ENCODE data around the gene SEMA3D. TPM values are rescaled to one million over a fixed set of nuclear protein-coding genes. Genes with fewer than 3 reads are reported as not detected.

Gene SEMA3D
- total and polyA plus RNA-seq, 2 of the 13 experiments (the other 11 are each of a cell fraction or from before 2014, with no cell fraction given): 0.07 TPM; not detected in 1

- H3K4me2 ChIP-seq (ENCODE audit: low read depth, low read length): no peak overlapping the region
- intact Hi-C loops (cut with micrococcal nuclease; ENCODE audit: unreplicated experiment): no loop called here
- no peak overlapping the region for H3K27ac ChIP-seq (ENCODE audit: extremely low read length, insufficient read depth, low read length)
- H3K79me2 ChIP-seq (ENCODE audit: insufficient read depth, low read length): no peaks in the 10 kb centered on the region
- ATAC-seq (no peak), FAIRE-seq (no peak), DNase-seq (ENCODE audit: low spot score) (no peak)
- no peaks in the 10 kb centered on the region for H3K36me3 ChIP-seq (replicated peaks in 1 of 2; ENCODE audit: control insufficient read depth in 1 of 2, insufficient read depth in 2 of 2, low read length in 2 of 2)
- no peaks in the 10 kb centered on the region for H3K9me3 ChIP-seq (ENCODE audit: low read length)
- H3K4me1 ChIP-seq (ENCODE audit: insufficient read depth, low read length): no peaks in the 10 kb centered on the region
- in situ Hi-C loops (cut with HindIII; ENCODE audit: extremely low pct_ligation_motif_present, low pct_unique_long_range_greater_than_20kb): no loop called here
- ChIA-PET POLR2A (no interaction called here), CTCF (ENCODE audit: low intra/inter-chr PET ratio, low total read pairs) (no interaction called here)
- H2AFZ ChIP-seq (ENCODE audit: low read length): no peak overlapping the region
- H4K20me1 ChIP-seq (ENCODE audit: insufficient read depth, low read length): no peaks in the 10 kb centered on the region
- whole genome bisulfite sequencing (ENCODE audit: low lambda C conversion rate): 30% methylated on average over 2 of the region's 2 CpGs
- H3K9ac ChIP-seq (ENCODE audit: insufficient read depth, low read depth, low read length): no peak overlapping the region
- TF ChIP-seq KLF9 (CRISPR knock-in tag; IDR thresholded peaks at IDR 0.05; ENCODE audit: low read depth): no peak
- TF ChIP-seq ZBTB3 (CRISPR knock-in tag; IDR thresholded peaks at IDR 0.05; ENCODE audit: borderline replicate concordance, low read depth): no peak
- TF ChIP-seq EHMT2 (IDR thresholded peaks at IDR 0.05; ENCODE audit: borderline replicate concordance, low read depth, low read length): no peak
- BruUV-seq (replicated peaks): no TSS peak
- H3K27me3 ChIP-seq (ENCODE audit: control insufficient read depth in 1 of 2, insufficient read depth in 2 of 2, low read length in 2 of 2): no peaks in the 10 kb centered on the region
- H3K4me3 ChIP-seq (replicated peaks in 1 of 3; ENCODE audit: insufficient read depth in 1 of 3, low read depth in 2 of 3, low read length in 3 of 3): no peak overlapping the region
Observed at GRCh38 chr7:84948634-84949033, 238.2 kb downstream of the SEMA3D start.

- no peak for FAIRE-seq
- TF ChIP-seq HMGXB3 (CRISPR knock-in tag; IDR thresholded peaks at IDR 0.05; ENCODE audit: borderline replicate concordance): no peak
- ATAC-seq: no peak
- POLR2A ChIA-PET: no interaction called here
- no peaks in the 10 kb centered on the region for H3K36me3 ChIP-seq (replicated peaks in 1 of 2; ENCODE audit: control insufficient read depth in 1 of 2, insufficient read depth in 2 of 2, low read length in 2 of 2)
- H2AFZ ChIP-seq (ENCODE audit: low read length): no peak overlapping the region
- in situ Hi-C loops (cut with HindIII; ENCODE audit: extremely low pct_ligation_motif_present, low pct_unique_long_range_greater_than_20kb) (no loop called here), intact Hi-C loops (cut with micrococcal nuclease; ENCODE audit: unreplicated experiment) (no loop called here)
- no peaks in the 10 kb centered on the region for H3K27me3 ChIP-seq (ENCODE audit: control insufficient read depth in 1 of 2, insufficient read depth in 2 of 2, low read length in 2 of 2)
- H3K4me2 ChIP-seq (ENCODE audit: low read depth, low read length): no peak overlapping the region
- BruUV-seq (replicated peaks): no TSS peak
- DNase-seq (ENCODE audit: low spot score): no peak
- 2% methylated on average over 1 of the region's 1 CpG for WGBS (ENCODE audit: low lambda C conversion rate)
- no peak overlapping the region for H3K27ac ChIP-seq (ENCODE audit: extremely low read length, insufficient read depth, low read length)
- CTCF ChIA-PET (ENCODE audit: low intra/inter-chr PET ratio, low total read pairs): no interaction called here
- H3K9ac ChIP-seq (ENCODE audit: insufficient read depth, low read depth, low read length): no peak overlapping the region
- no peaks in the 10 kb centered on the region for H3K9me3 ChIP-seq (ENCODE audit: low read length)
- H3K4me1 ChIP-seq (ENCODE audit: insufficient read depth, low read length): no peaks in the 10 kb centered on the region
- H3K79me2 ChIP-seq (ENCODE audit: insufficient read depth, low read length): no peaks in the 10 kb centered on the region
- H4K20me1 ChIP-seq (ENCODE audit: insufficient read depth, low read length): no peaks in the 10 kb centered on the region
- H3K4me3 ChIP-seq (replicated peaks in 1 of 3; ENCODE audit: insufficient read depth in 1 of 3, low read depth in 2 of 3, low read length in 3 of 3): no peak overlapping the region
Observed at GRCh38 chr7:84946549-84946948, 240.3 kb downstream of the SEMA3D start.
